SH-SY5Y (cell line): ENCODE measurements around the gene TATDN3.

Source experiments
- GATA2 ChIP-seq: IDR thresholded peaks from 2 replicates; pipeline ENCODE4 v1.6.1; 2011; ENCODE audit warnings: mild to moderate bottlenecking, low read depth, low read length
- GATA3 ChIP-seq: IDR thresholded peaks from 2 replicates; pipeline ENCODE4 v1.6.1; 2011; ENCODE audit warnings: low read depth, mild to moderate bottlenecking, low read length, moderate library complexity

GRCh38 chr1:212785871-212786270 is 5.8 kb upstream of the TATDN3 start:
- no peak for TF ChIP-seq GATA2
- no peak for TF ChIP-seq GATA3
